Fibroblast of skin of right quadriceps (primary cell): ENCODE results near the gene PTPRM.
"Not testable (repeated sequence)": the region's sequence is repeated elsewhere in the genome, so short reads cannot be mapped to it uniquely, and the experiment has no call there.

ENCODE experiments used
- DNase-seq: peaks from one replicate; pipeline ENCODE4 v3.0.0-alpha.2; 2013

Gene PTPRM

GRCh38 chr18:7958081-7958896, 391.2 kb downstream of the PTPRM start:
- DNase-seq, result no peak

- no peak for DNase-seq
Measured at GRCh38 chr18:7958897-7959146, 391.7 kb downstream of the PTPRM start.

DNA sequence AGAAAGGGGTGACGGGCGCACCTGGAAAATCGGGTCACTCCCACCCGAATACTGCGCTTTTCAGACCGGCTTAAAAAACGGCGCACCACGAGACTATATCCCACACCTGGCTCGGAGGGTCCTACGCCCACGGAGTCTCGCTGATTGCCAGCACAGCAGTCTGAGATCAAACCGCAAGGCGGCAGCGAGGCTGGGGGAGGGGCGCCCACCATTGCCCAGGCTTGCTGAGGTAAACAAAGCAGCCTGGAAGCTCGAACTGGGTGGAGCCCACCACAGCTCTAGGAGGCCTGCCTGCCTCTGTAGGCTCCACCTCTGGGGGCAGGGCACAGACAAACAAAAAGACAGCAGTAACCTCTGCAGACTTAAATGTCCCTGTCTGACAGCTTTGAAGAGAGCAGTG, 399.6 kb downstream of the PTPRM start:
- not testable (repeated sequence) for DNase-seq

- no peak for DNase-seq
Measured at GRCh38 chr18:7974200-7974874, 407.2 kb downstream of the PTPRM start.

- DNase-seq, result no peak
Measured at GRCh38 chr18:7977897-7978296, 410.8 kb downstream of the PTPRM start.

- no peak for DNase-seq
Measured at GRCh38 chr18:7978834-7979233, 411.7 kb downstream of the PTPRM start.

DNA sequence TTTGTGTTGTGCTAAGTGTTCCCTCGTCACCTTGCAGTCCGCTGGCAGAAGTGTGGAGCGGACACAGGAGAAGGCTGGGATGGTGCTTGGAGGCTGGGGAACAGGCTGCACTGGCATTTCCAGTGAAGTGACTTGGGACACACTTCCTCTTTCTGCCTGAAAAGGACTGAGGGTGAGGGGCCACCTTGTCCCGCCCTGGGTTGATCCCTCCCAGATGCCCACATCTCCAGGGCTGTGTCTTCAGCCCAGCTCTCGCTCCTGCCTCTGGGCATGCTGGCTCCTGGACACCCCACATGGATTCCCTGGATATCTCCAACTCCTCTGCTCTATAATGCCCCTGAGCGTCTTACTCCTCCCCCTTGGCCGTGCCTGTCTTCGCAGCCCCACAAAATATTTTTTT, 412.6 kb downstream of the PTPRM start:
- no peak for DNase-seq

DNA sequence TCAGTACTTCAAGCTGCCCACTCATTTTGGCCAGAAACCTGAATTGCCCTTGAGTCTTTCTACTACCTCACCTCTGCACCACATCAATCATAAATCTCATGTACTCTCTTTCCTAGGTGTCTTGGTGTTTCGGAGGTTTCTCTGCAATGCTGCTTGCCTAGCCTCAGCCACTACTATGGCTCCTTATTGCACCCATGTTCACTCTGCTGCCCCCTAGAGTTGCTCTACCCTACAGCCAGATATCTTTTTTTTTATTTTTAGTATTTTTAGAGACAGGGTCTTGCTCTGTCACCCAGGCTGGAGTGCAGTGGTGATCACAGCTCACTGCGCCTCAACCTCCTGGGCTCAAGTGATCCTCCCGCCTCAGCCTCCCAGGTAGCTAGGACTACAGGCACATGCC, 413.0 kb downstream of the PTPRM start:
- DNase-seq, result no peak

DNA sequence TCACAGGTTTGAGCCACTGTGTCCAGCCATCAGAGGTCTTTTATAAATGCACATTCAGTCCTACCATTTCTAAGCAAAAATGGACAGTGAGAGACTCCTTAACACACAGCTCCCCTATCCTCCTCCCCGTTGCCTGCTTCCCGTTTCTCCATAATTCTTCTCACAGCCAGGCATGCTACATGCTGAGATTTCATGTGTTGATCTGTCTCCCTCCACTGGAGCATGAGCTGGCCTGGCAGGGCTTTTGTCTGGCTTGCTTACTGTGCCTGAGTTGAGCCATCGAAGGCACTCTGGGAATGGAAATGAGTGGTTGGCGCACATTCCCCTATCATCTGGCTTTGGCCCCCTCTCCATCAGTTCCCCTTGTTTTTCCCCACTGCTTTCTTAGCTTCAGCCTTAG, 413.5 kb downstream of the PTPRM start:
- DNase-seq, result no peak

- no peak for DNase-seq
Measured at GRCh38 chr18:7982216-7982615, 415.1 kb downstream of the PTPRM start.

GRCh38 chr18:7987284-7987976, 420.3 kb downstream of the PTPRM start:
- DNase-seq, result peak; percentile 82

DNA sequence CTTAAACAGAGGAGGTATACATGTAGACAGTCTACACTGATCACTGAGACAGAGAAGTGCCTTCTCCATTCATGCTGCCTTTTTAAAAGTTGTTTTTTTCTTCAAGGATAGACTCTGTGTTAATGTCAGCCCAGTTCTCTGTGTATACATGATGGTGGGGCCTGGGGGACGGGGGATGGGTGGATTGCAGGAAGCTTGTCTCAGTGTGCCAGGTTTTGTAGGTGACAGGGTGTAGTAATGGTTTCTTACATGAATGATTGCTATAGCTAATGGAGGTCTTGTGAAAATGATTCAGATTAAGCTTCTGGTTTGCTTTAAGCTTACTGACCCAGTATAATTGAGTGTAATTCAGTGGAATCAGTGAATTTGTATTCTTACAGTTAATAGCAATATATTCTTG, 423.6 kb downstream of the PTPRM start:
- no peak for DNase-seq

DNA sequence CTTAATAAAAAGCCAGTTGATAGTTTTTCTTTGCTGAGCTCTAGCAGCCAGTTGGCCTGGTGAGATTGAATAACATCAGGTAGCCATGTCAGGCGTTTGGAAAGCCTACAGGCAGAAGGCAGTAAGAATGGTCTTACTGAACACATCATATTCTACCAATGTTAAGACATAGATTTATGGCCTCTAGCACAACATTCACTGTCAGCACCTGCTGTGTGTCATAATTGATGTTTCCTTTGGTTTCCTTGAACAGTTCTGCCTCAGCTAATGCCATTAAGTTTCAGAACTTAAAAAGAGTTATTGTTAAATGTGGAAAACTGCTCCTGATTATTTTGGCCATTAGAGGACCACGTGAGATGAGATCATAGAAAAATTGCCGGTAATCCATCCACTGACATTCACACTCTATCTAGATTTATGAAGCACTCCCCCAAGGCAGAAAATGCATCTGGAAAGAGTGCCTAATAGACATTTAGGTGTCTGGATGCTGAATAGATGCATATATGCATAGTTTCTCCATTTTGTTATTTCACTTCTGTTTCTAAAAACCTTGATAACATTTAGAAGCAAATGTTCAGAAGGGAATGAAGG, 434.7 kb downstream of the PTPRM start:
- peak; percentile 51 for DNase-seq

DNA sequence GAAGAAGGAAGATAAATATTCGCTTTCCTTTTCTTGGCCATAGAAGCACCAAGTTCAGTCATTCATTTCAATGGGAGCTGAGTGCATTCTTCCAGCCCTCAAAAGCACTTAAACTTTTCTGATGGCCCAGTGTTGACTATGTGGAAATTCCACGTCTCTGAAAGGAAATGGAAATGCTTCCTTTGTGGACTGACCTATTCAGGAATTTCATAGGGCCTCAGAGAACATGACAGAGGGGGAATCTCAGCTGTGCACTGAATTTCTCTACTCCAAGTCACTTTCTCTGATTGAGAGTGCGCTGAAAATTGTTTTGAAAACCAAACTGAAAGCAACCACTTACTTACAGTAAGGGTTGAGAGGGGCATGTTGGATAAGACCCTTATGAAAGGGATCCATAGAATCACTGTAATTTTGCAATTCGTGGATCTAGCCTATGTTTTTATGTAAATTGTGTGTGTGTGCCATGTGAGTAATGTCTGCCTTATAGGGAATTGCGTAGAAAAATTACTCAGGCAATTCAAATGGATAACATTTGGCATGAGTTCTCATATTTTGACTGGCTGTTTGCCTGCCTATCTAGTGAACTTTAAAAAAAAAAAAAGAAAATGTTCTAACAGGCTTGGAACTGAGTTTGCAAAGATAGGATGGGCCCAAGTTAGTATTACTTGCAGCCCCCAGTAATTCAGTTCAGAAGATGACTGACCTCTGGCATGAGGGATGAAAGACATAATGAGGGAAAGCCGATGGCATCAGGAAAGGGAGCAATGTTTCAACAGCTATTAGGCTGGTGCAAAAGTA, 437.0 kb downstream of the PTPRM start:
- peak; percentile 46 for DNase-seq

DNA sequence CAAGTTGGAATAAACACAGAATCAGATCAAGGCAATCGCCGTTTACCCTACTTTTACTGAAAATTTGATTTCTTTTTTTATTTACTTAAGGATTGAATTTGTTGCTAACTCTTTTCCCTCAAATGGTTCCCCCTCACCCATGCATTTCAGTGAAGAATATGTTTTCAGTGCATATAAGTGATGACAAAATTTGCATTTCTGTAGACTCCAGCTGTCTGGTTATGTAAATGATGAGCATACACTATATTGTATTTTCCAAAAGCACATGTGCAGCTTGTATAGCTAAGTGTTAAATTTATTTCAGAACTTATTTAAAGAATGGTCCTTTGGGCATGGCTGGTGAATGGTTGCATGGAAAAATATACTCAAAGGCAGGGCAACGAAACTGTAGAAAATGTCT, 437.7 kb downstream of the PTPRM start:
- DNase-seq, result no peak

- no peak for DNase-seq
Measured at GRCh38 chr18:8005870-8006569, 438.9 kb downstream of the PTPRM start.

DNA sequence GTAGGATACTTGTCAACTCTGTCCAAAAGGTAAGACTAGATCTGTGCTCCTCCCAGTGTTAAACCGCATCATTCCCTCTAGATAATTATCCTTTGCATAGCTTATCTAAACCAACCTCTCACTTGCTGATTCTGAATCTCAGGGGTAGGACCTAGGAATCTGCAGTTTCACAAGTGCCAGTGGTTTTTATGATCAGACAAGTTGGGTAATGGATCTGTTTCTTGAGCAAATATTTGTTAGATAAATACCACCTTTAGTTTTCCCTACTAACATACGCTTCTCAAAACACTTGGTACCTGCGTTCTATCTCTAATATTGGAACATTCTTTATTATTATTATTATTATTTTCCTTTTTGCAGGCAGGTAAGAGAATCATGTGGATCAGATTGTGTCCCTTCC, 439.9 kb downstream of the PTPRM start:
- no peak for DNase-seq

DNA sequence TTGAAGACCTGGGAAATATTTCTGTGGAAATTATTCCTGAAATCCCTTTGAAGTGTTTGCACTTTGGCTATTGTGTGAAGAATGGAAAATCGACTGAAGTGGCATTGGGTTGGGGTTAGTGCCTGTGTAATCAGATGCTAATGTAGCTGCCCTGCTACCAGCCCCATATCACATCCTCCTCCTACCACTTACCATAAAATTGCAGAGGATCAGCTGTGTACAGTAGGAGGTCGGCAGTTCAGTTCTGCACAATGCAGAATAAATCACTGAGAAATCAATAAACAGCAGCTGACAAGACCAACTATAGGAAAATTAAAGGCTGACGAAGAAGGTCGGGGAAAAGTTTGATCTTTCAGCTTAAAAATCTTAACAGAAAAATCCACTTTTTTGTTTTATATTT, 440.9 kb downstream of the PTPRM start:
- no peak for DNase-seq

GRCh38 chr18:8011361-8011760, 444.2 kb downstream of the PTPRM start:
- no peak for DNase-seq

DNA sequence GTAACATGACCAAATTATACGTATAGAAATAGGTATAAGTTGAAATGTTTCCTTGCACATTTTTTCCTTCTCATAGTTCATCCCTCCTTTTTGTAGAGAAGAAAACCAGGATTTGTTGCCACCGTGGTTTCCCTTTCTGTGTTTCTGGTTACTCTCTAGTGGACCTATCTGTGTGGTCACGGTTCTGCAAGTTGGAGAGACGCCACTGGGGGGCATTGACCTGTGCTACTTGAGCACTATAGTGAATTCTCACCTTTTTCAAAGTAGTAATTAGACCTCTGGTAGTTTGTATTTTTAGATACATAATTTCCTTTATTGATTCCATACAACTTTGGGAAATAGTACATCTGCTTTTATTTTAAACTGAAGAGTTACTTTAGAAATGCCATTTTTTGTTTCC, 444.8 kb downstream of the PTPRM start:
- no peak for DNase-seq

GRCh38 chr18:8018701-8019331, 451.7 kb downstream of the PTPRM start:
- DNase-seq, result no peak

DNA sequence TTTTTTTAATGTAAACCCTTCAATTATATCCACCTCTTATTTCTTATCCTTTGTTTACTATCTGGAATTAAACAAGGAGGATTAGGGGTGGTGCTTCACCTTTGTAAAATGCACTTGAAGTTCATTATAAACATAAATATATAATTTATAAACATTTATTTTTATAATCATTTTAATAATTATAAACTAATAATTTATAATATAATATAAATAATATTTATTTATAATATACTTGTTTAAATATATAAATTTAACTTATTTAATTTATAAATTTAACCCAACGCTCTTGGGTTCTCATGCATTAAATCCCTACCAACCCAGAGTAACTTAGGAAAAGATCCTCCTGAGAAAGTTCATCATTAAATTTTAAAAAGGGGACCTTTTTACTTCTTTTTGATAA, 452.5 kb downstream of the PTPRM start:
- no peak for DNase-seq
